Stimulated activated CD4-positive, alpha-beta T cell treated with anti-CD3 and anti-CD28 coated beads, Interleukin-12 subunit alpha, Interleukin-12 subunit beta, amount 100 ng/mL, for 4 hours (primary cell): ENCODE measurements around the gene AP4S1.

Source experiments
- DNase-seq: peaks from one replicate; pipeline ENCODE4 v3.0.0-alpha.2; 2020

AP4S1 gene

GRCh38 chr14:31139301-31139847 lies 113.9 kb downstream of the AP4S1 start:
- DNase-seq, result no peak

- DNase-seq, result no peak
Observed at GRCh38 chr14:31142455-31143087, 117.1 kb downstream of the AP4S1 start.
